ENCODE results near the gene IGFN1. TPM values are rescaled to one million over a fixed set of nuclear protein-coding genes. Genes with fewer than 3 reads are reported as not detected.

The IGFN1 gene
- total and polyA plus RNA-seq, 10 of the 15 experiments (the other 5 are each of a cell fraction or from before 2014, with no cell fraction given) = not detected

DNA sequence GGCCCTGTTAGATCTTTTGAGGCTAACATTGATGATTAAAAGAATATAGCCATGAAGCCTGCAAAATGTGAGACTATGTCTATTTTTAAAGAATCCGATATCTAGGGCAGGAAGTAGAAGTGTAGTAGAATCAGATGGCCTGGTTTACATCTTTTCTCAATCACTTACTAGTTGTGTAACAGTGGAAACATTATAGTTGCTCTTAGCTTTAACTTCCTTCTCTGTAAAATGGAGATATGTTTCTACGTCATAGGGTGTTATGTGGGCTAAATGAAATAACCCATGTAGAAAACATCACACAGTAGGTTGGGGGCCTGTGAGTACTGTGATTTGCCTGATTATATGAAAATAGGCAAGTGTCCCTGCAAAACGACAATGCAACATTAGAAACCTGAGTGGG is 4.4 kb upstream of the IGFN1 start (continued):
- TF ChIP-seq MTA3 (IDR thresholded peaks at IDR 0.05; ENCODE audit: borderline replicate concordance, low read length) (no peak), ZBED1 (IDR thresholded peaks at IDR 0.05; ENCODE audit: borderline replicate concordance) (no peak), TCF3 (IDR thresholded peaks at IDR 0.05; ENCODE audit: borderline replicate concordance, insufficient read depth, low read depth, low read length) (no peak)
- TF ChIP-seq, protein P1, sequence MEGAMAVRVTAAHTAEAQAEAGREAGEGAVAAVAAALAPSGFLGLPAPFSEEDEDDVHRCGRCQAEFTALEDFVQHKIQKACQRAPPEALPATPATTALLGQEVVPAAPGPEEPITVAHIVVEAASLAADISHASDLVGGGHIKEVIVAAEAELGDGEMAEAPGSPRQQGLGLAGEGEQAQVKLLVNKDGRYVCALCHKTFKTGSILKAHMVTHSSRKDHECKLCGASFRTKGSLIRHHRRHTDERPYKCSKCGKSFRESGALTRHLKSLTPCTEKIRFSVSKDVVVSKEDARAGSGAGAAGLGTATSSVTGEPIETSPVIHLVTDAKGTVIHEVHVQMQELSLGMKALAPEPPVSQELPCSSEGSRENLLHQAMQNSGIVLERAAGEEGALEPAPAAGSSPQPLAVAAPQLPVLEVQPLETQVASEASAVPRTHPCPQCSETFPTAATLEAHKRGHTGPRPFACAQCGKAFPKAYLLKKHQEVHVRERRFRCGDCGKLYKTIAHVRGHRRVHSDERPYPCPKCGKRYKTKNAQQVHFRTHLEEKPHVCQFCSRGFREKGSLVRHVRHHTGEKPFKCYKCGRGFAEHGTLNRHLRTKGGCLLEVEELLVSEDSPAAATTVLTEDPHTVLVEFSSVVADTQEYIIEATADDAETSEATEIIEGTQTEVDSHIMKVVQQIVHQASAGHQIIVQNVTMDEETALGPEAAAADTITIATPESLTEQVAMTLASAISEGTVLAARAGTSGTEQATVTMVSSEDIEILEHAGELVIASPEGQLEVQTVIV (IDR thresholded peaks at IDR 0.05; ENCODE audit: borderline replicate concordance, partially characterized antibody) = no peak
- TF ChIP-seq, protein P2, sequence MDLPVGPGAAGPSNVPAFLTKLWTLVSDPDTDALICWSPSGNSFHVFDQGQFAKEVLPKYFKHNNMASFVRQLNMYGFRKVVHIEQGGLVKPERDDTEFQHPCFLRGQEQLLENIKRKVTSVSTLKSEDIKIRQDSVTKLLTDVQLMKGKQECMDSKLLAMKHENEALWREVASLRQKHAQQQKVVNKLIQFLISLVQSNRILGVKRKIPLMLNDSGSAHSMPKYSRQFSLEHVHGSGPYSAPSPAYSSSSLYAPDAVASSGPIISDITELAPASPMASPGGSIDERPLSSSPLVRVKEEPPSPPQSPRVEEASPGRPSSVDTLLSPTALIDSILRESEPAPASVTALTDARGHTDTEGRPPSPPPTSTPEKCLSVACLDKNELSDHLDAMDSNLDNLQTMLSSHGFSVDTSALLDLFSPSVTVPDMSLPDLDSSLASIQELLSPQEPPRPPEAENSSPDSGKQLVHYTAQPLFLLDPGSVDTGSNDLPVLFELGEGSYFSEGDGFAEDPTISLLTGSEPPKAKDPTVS (IDR thresholded peaks at IDR 0.05; ENCODE audit: low read depth, low read length) = no peak
- TF ChIP-seq, protein P3, sequence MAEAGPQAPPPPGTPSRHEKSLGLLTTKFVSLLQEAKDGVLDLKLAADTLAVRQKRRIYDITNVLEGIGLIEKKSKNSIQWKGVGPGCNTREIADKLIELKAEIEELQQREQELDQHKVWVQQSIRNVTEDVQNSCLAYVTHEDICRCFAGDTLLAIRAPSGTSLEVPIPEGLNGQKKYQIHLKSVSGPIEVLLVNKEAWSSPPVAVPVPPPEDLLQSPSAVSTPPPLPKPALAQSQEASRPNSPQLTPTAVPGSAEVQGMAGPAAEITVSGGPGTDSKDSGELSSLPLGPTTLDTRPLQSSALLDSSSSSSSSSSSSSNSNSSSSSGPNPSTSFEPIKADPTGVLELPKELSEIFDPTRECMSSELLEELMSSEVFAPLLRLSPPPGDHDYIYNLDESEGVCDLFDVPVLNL (IDR thresholded peaks at IDR 0.05; ENCODE audit: low read depth, low read length) = no peak

DNA sequence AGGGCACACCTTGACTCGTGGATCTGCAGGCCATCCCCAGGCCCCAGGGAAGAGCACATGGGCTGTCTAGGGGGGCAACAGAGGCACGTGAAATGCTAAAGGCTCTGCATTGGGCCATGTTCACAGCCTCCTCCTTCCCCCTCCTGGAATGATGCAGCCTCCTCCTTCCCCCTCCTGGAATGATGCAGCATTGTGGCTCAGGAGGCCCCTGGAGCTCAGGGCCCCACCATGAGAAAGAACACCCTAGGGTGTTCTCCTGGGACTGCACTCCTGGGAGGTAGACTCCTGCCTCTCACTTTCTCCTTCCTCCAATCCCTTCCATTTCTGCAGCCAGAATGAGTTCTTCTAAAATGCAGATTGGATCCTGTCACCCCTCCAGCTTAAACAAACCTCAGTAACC is 1.5 kb upstream of the IGFN1 start:
- ChIA-PET POLR2A (no interaction called here), RAD21 (ENCODE audit: unreplicated experiment) (no interaction called here), SMC1A (ENCODE audit: uncharacterized antibody, unreplicated experiment) (no interaction called here), CTCF (no interaction called here)
- no peaks in the 10 kb centered on the region for H3K36me3 ChIP-seq (ENCODE audit: control insufficient read depth in 2 of 2, insufficient read depth in 2 of 2, low read length in 1 of 2)
- intact Hi-C loops (cut with micrococcal nuclease; ENCODE audit: unreplicated experiment) (no loop called here), in situ Hi-C loops (cut with MboI) (no loop called here)
- no peak overlapping the region for H3K4me3 ChIP-seq
- H3K27me3 ChIP-seq (replicated peaks in 1 of 2; ENCODE audit: control insufficient read depth in 2 of 2, insufficient read depth in 2 of 2, low read length in 1 of 2) = peaks cover 0 to 7% of the 10 kb centered on the region in 2 experiments
- WGBS (ENCODE audit: insufficient coverage, insufficient replicate concordance, low lambda C conversion rate, missing lambda C conversion rate) = 0% methylated on average over 2 of the region's 2 CpGs
- no peak overlapping the region for H3K9ac ChIP-seq (ENCODE audit: control insufficient read depth, insufficient read depth, low read length)
- H4K20me1 ChIP-seq (ENCODE audit: control insufficient read depth, insufficient read depth) = no peaks in the 10 kb centered on the region
- FAIRE-seq (no peak), ATAC-seq (no peak), DNase-seq (ENCODE audit: low read depth, low spot score) (no peak)
- BruUV-seq (replicated peaks) = no TSS peak
- no peaks in the 10 kb centered on the region for H3K79me2 ChIP-seq (ENCODE audit: control insufficient read depth, insufficient read depth, low read length)
- no peak overlapping the region for H2AFZ ChIP-seq (ENCODE audit: control insufficient read depth, low read depth, low read length)
- H3K9me3 ChIP-seq (replicated peaks; ENCODE audit: control insufficient read depth, insufficient read depth, low read length) = no peaks in the 10 kb centered on the region
- H3K4me1 ChIP-seq (ENCODE audit: control insufficient read depth, insufficient read depth, low read length) = no peaks in the 10 kb centered on the region
- no peak overlapping the region for H3K27ac ChIP-seq (ENCODE audit: control insufficient read depth, insufficient read depth)
- H3K4me2 ChIP-seq (ENCODE audit: control insufficient read depth, insufficient read depth) = no peak overlapping the region
- TF ChIP-seq ATF7 (IDR thresholded peaks at IDR 0.05; ENCODE audit: low read depth) (no peak), JUND (IDR thresholded peaks at IDR 0.05; ENCODE audit: low read depth, low read length) (no peak), BRCA1 (IDR thresholded peaks at IDR 0.05; ENCODE audit: low read depth, low read length) (no peak), PAX5 (IDR thresholded peaks at IDR 0.05; ENCODE audit: borderline replicate concordance, low read depth, low read length) (no peak), KDM1A (IDR thresholded peaks at IDR 0.05; ENCODE audit: borderline replicate concordance) (no peak), SMAD5 (IDR thresholded peaks at IDR 0.05; ENCODE audit: low read depth) (no peak), HDAC6 (IDR thresholded peaks at IDR 0.05; ENCODE audit: unreplicated experiment) (no peak)
- TF ChIP-seq, protein P4, sequence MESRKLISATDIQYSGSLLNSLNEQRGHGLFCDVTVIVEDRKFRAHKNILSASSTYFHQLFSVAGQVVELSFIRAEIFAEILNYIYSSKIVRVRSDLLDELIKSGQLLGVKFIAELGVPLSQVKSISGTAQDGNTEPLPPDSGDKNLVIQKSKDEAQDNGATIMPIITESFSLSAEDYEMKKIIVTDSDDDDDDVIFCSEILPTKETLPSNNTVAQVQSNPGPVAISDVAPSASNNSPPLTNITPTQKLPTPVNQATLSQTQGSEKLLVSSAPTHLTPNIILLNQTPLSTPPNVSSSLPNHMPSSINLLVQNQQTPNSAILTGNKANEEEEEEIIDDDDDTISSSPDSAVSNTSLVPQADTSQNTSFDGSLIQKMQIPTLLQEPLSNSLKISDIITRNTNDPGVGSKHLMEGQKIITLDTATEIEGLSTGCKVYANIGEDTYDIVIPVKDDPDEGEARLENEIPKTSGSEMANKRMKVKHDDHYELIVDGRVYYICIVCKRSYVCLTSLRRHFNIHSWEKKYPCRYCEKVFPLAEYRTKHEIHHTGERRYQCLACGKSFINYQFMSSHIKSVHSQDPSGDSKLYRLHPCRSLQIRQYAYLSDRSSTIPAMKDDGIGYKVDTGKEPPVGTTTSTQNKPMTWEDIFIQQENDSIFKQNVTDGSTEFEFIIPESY (IDR thresholded peaks at IDR 0.05) = no peak
- TF ChIP-seq, protein P5, sequence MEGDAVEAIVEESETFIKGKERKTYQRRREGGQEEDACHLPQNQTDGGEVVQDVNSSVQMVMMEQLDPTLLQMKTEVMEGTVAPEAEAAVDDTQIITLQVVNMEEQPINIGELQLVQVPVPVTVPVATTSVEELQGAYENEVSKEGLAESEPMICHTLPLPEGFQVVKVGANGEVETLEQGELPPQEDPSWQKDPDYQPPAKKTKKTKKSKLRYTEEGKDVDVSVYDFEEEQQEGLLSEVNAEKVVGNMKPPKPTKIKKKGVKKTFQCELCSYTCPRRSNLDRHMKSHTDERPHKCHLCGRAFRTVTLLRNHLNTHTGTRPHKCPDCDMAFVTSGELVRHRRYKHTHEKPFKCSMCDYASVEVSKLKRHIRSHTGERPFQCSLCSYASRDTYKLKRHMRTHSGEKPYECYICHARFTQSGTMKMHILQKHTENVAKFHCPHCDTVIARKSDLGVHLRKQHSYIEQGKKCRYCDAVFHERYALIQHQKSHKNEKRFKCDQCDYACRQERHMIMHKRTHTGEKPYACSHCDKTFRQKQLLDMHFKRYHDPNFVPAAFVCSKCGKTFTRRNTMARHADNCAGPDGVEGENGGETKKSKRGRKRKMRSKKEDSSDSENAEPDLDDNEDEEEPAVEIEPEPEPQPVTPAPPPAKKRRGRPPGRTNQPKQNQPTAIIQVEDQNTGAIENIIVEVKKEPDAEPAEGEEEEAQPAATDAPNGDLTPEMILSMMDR (IDR thresholded peaks at IDR 0.05 in 2 of 3, conservative IDR thresholded peaks at IDR 0.05 in 1 of 3; ENCODE audit: control insufficient read depth in 2 of 3, extremely low read depth in 1 of 3, insufficient read depth in 1 of 3, low read depth in 3 of 3, low read length in 3 of 3) = no peak

Data from GM12878 (cell line).